Loucy (cell line): ENCODE measurements around the gene EPHA7.

Experiments
- EZH2phosphoT487 ChIP-seq: fragments of 200-600 bp; IDR thresholded peaks from 2 replicates; pipeline ENCODE4 v1.6.1; 2018; ENCODE audit warnings: antibody characterized with exemption, mild to moderate bottlenecking, moderate library complexity, borderline replicate concordance
- TF ChIP-seq, protein P1 (sequence below): fragments of 200-600 bp; sonication (generic); conservative IDR thresholded peaks from 2 replicates; pipeline ENCODE4 v1.5.1; 2014; ENCODE audit warnings: mild to moderate bottlenecking, antibody characterized with exemption, low read length

DNA sequence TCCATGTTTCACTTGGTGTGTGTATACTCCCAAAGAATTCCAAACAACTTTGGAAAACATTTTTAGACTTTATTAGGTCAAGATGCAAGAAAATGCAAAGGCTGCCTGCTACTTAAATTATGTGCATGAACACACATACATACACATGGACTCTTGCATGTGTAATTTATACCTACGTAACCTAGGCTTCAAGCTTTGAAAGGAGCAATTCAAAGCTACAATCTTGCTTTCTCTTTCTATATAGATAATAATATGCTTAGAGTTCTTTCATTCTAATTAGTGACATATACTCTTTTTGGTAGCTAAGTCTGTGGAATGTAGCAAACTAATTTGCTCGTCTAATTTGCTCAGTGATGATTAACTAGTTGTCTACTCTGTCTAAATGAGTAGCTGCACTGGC lies 146.5 kb downstream of the EPHA7 start:
- TF ChIP-seq, protein P1, sequence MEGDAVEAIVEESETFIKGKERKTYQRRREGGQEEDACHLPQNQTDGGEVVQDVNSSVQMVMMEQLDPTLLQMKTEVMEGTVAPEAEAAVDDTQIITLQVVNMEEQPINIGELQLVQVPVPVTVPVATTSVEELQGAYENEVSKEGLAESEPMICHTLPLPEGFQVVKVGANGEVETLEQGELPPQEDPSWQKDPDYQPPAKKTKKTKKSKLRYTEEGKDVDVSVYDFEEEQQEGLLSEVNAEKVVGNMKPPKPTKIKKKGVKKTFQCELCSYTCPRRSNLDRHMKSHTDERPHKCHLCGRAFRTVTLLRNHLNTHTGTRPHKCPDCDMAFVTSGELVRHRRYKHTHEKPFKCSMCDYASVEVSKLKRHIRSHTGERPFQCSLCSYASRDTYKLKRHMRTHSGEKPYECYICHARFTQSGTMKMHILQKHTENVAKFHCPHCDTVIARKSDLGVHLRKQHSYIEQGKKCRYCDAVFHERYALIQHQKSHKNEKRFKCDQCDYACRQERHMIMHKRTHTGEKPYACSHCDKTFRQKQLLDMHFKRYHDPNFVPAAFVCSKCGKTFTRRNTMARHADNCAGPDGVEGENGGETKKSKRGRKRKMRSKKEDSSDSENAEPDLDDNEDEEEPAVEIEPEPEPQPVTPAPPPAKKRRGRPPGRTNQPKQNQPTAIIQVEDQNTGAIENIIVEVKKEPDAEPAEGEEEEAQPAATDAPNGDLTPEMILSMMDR: no peak
- no peak for TF ChIP-seq EZH2phosphoT487
